Activated naive CD8-positive, alpha-beta T cell treated with anti-CD3 and anti-CD28 coated beads for 36 hours (primary cell): ENCODE measurements around the gene ESR2. TPM values are rescaled to one million over a fixed set of nuclear protein-coding genes. Genes with fewer than 3 reads are reported as not detected.

ENCODE experiments used
- DNase-seq: peaks from one replicate; pipeline ENCODE4 v3.0.0; 2021
- H3K27ac Mint-ChIP-seq: one replicate; pipeline ENCODE4 v1.8.0; 2022; ENCODE audit warnings: mild to moderate bottlenecking, moderate library complexity, mixed read lengths
- H3K27me3 Mint-ChIP-seq: one replicate; pipeline ENCODE4 v1.8.0; 2022; ENCODE audit warnings: mild to moderate bottlenecking, mixed read lengths
- H3K36me3 Mint-ChIP-seq: one replicate; pipeline ENCODE4 v1.8.0; 2021; ENCODE audit warnings: mild to moderate bottlenecking, mixed read lengths
- H3K4me1 Mint-ChIP-seq: one replicate; pipeline ENCODE4 v1.8.0; 2021; ENCODE audit warnings: mixed read lengths
- H3K4me3 Mint-ChIP-seq: one replicate; pipeline ENCODE4 v1.8.0; 2022; ENCODE audit warnings: mild to moderate bottlenecking, moderate library complexity, mixed read lengths
- H3K9me3 Mint-ChIP-seq: one replicate; pipeline ENCODE4 v1.8.0; 2022; ENCODE audit warnings: mixed read lengths
- total RNA-seq, 2 experiments: library from RNA; stranded (reverse); gene quantifications; one replicate each; pipeline ENCODE4 v1.2.3, GENCODE V29; 2021

ESR2 gene
- total RNA-seq, 2 experiments from 2014 or later: 0.95 to 0.96 TPM

- Mint-ChIP-seq H3K9me3 (no peaks in the 10 kb centered on the region), H3K4me1 (peaks cover 5% of the 10 kb centered on the region), H3K27ac (no peak overlapping the region), H3K4me3 (no peak overlapping the region), H3K36me3 (peaks cover 7% of the 10 kb centered on the region), H3K27me3 (no peaks in the 10 kb centered on the region)
- DNase-seq: no peak
These were observed 203.0 kb downstream of the ESR2 start for GRCh38 chr14:64091217-64091616.

- Mint-ChIP-seq H3K4me3 (no peak overlapping the region), H3K27ac (no peak overlapping the region), H3K4me1 (no peaks in the 10 kb centered on the region), H3K36me3 (peaks cover 2% of the 10 kb centered on the region), H3K9me3 (no peaks in the 10 kb centered on the region), H3K27me3 (no peaks in the 10 kb centered on the region)
- DNase-seq: no peak
These were observed 204.3 kb downstream of the ESR2 start for GRCh38 chr14:64089920-64090319.

- no peak overlapping the region for H3K4me3 Mint-ChIP-seq
- DNase-seq: no peak
- H3K27ac Mint-ChIP-seq: no peak overlapping the region
- H3K9me3 Mint-ChIP-seq: no peaks in the 10 kb centered on the region
- no peaks in the 10 kb centered on the region for H3K27me3 Mint-ChIP-seq
- H3K36me3 Mint-ChIP-seq: no peaks in the 10 kb centered on the region
- no peaks in the 10 kb centered on the region for H3K4me1 Mint-ChIP-seq
These were observed 205.6 kb downstream of the ESR2 start for GRCh38 chr14:64088647-64088964.

GRCh38 chr14:64082837-64083236 lies 211.3 kb downstream of the ESR2 start:
- no peaks in the 10 kb centered on the region for H3K27me3 Mint-ChIP-seq
- no peak overlapping the region for H3K27ac Mint-ChIP-seq
- H3K4me1 Mint-ChIP-seq: no peaks in the 10 kb centered on the region
- no peak overlapping the region for H3K4me3 Mint-ChIP-seq
- H3K36me3 Mint-ChIP-seq: peaks cover 15% of the 10 kb centered on the region
- no peaks in the 10 kb centered on the region for H3K9me3 Mint-ChIP-seq
- no peak for DNase-seq

- Mint-ChIP-seq H3K36me3 (peaks cover 15% of the 10 kb centered on the region), H3K27ac (no peak overlapping the region), H3K4me1 (no peaks in the 10 kb centered on the region), H3K4me3 (no peak overlapping the region), H3K9me3 (no peaks in the 10 kb centered on the region), H3K27me3 (no peaks in the 10 kb centered on the region)
- no peak for DNase-seq
These were observed 212.9 kb downstream of the ESR2 start for GRCh38 chr14:64081174-64081746.

GRCh38 chr14:64080452-64080851 lies 213.7 kb downstream of the ESR2 start:
- Mint-ChIP-seq H3K36me3 (peaks cover 15% of the 10 kb centered on the region), H3K4me3 (no peak overlapping the region), H3K4me1 (no peaks in the 10 kb centered on the region), H3K27ac (peak overlapping the region; percentile 14), H3K27me3 (no peaks in the 10 kb centered on the region), H3K9me3 (no peaks in the 10 kb centered on the region)
- DNase-seq: no peak

GRCh38 chr14:64075613-64076005 lies 218.6 kb downstream of the ESR2 start:
- no peaks in the 10 kb centered on the region for H3K27me3 Mint-ChIP-seq
- DNase-seq: no peak
- H3K4me3 Mint-ChIP-seq: no peak overlapping the region
- H3K9me3 Mint-ChIP-seq: no peaks in the 10 kb centered on the region
- H3K4me1 Mint-ChIP-seq: no peaks in the 10 kb centered on the region
- no peak overlapping the region for H3K27ac Mint-ChIP-seq
- peaks cover 27% of the 10 kb centered on the region for H3K36me3 Mint-ChIP-seq

- Mint-ChIP-seq H3K27me3 (no peaks in the 10 kb centered on the region), H3K9me3 (no peaks in the 10 kb centered on the region), H3K4me3 (no peak overlapping the region), H3K4me1 (no peaks in the 10 kb centered on the region), H3K27ac (no peak overlapping the region), H3K36me3 (peaks cover 23% of the 10 kb centered on the region)
- DNase-seq: no peak
These were observed 219.1 kb downstream of the ESR2 start for GRCh38 chr14:64074961-64075612.

- Mint-ChIP-seq H3K4me1 (no peaks in the 10 kb centered on the region), H3K36me3 (peaks cover 19% of the 10 kb centered on the region), H3K27me3 (no peaks in the 10 kb centered on the region), H3K9me3 (no peaks in the 10 kb centered on the region), H3K27ac (no peak overlapping the region), H3K4me3 (no peak overlapping the region)
- DNase-seq: no peak
These were observed 224.4 kb downstream of the ESR2 start for GRCh38 chr14:64069634-64070359.

GRCh38 chr14:64064447-64064846 lies 229.7 kb downstream of the ESR2 start:
- Mint-ChIP-seq H3K36me3 (peaks cover 5% of the 10 kb centered on the region), H3K9me3 (no peaks in the 10 kb centered on the region), H3K4me1 (no peaks in the 10 kb centered on the region), H3K27me3 (no peaks in the 10 kb centered on the region), H3K4me3 (no peak overlapping the region), H3K27ac (no peak overlapping the region)
- no peak for DNase-seq

GRCh38 chr14:64062381-64063115 lies 231.6 kb downstream of the ESR2 start:
- no peaks in the 10 kb centered on the region for H3K27me3 Mint-ChIP-seq
- DNase-seq: no peak
- H3K9me3 Mint-ChIP-seq: no peaks in the 10 kb centered on the region
- no peak overlapping the region for H3K27ac Mint-ChIP-seq
- H3K4me1 Mint-ChIP-seq: no peaks in the 10 kb centered on the region
- H3K4me3 Mint-ChIP-seq: no peak overlapping the region
- peaks cover 9% of the 10 kb centered on the region for H3K36me3 Mint-ChIP-seq

GRCh38 chr14:64061706-64062105 lies 232.5 kb downstream of the ESR2 start:
- peaks cover 14% of the 10 kb centered on the region for H3K36me3 Mint-ChIP-seq
- no peaks in the 10 kb centered on the region for H3K27me3 Mint-ChIP-seq
- no peaks in the 10 kb centered on the region for H3K9me3 Mint-ChIP-seq
- DNase-seq: no peak
- H3K4me3 Mint-ChIP-seq: no peak overlapping the region
- H3K4me1 Mint-ChIP-seq: no peaks in the 10 kb centered on the region
- H3K27ac Mint-ChIP-seq: no peak overlapping the region

GRCh38 chr14:64061115-64061514 lies 233.1 kb downstream of the ESR2 start:
- no peak overlapping the region for H3K4me3 Mint-ChIP-seq
- no peaks in the 10 kb centered on the region for H3K27me3 Mint-ChIP-seq
- no peaks in the 10 kb centered on the region for H3K4me1 Mint-ChIP-seq
- H3K9me3 Mint-ChIP-seq: no peaks in the 10 kb centered on the region
- DNase-seq: no peak
- H3K36me3 Mint-ChIP-seq: peaks cover 17% of the 10 kb centered on the region
- no peak overlapping the region for H3K27ac Mint-ChIP-seq

GRCh38 chr14:64060648-64061096 lies 233.5 kb downstream of the ESR2 start:
- peak; percentile 10 for DNase-seq
- Mint-ChIP-seq H3K36me3 (peaks cover 20% of the 10 kb centered on the region), H3K4me1 (no peaks in the 10 kb centered on the region), H3K27me3 (no peaks in the 10 kb centered on the region), H3K27ac (no peak overlapping the region), H3K4me3 (no peak overlapping the region), H3K9me3 (no peaks in the 10 kb centered on the region)

GRCh38 chr14:64060199-64060545 lies 234.0 kb downstream of the ESR2 start:
- Mint-ChIP-seq H3K27ac (no peak overlapping the region), H3K36me3 (peaks cover 18% of the 10 kb centered on the region)

More at GRCh38 chr14:64060199-64060545, 234.0 kb downstream of the ESR2 start:
- no peak overlapping the region for H3K4me3 Mint-ChIP-seq
- H3K4me1 Mint-ChIP-seq: no peaks in the 10 kb centered on the region
- DNase-seq: no peak
- no peaks in the 10 kb centered on the region for H3K9me3 Mint-ChIP-seq
- no peaks in the 10 kb centered on the region for H3K27me3 Mint-ChIP-seq
